IMR-90 (cell line): ENCODE measurements around the gene EFNB2. TPM values are rescaled to one million over a fixed set of nuclear protein-coding genes. Genes with fewer than 3 reads are reported as not detected.

Experiments
- ATAC-seq: fragments of 200-7000 bp; cut with Tn5 transposase; 2 replicates; pipeline ENCODE4 v1.9.1; 2020; ENCODE audit warnings: low read depth, mild to moderate bottlenecking, moderate library complexity
- BruUV-seq: library from RNA; stranded (reverse); fragments of 400-500 nt; replicated peaks from 2 replicates; lab custom pipeline; 2021; lab: Mats Ljungman, UMichigan
- CTCF ChIA-PET: fragments of 300-600 bp; formaldehyde crosslinking; extraction: SDS; loops from one replicate; lab custom pipeline; 2021; ENCODE audit warnings: antibody characterized with exemption; lab: Yijun Ruan, JAX
- POLR2A ChIA-PET: fragments of 300-600 bp; sonication (Branson Sonifier 250); formaldehyde crosslinking; loops from one replicate; lab custom pipeline; 2022; ENCODE audit warnings: antibody characterized with exemption; ENCODE audit not compliant: unreplicated experiment; lab: Charles Lee
- DNase-seq: peaks from one replicate; pipeline ENCODE4 v3.0.0; 2013
- H2AFZ ChIP-seq: replicated peaks from 2 replicates; pipeline ENCODE3; 2013; ENCODE audit warnings: low read length, mild to moderate bottlenecking; ENCODE audit not compliant: poor library complexity
- H2AK5ac ChIP-seq: 2 replicates; pipeline ENCODE4 v1.6.1; 2013; ENCODE audit warnings: low read depth, low read length, inconsistent platforms
- H2AK9ac ChIP-seq: replicated peaks from 2 replicates; pipeline ENCODE3; 2013; ENCODE audit warnings: mild to moderate bottlenecking, low read depth, low read length, moderate library complexity; ENCODE audit not compliant: poor library complexity
- H2BK120ac ChIP-seq: 2 replicates; pipeline ENCODE4 v1.6.1; 2013; ENCODE audit warnings: low read depth, low read length, inconsistent platforms
- H2BK15ac ChIP-seq: 3 replicates; pipeline ENCODE4 v1.6.1; 2013; ENCODE audit warnings: low read depth, low read length, inconsistent platforms
- H2BK20ac ChIP-seq: 2 replicates; pipeline ENCODE4 v1.6.1; 2013; ENCODE audit warnings: low read depth, mild to moderate bottlenecking, inconsistent platforms, low read length, moderate library complexity
- H2BK5ac ChIP-seq: 2 replicates; pipeline ENCODE4 v1.6.1; 2013; ENCODE audit warnings: mild to moderate bottlenecking, low read depth, low read length, inconsistent platforms; ENCODE audit not compliant: poor library complexity, severe bottlenecking
- H3K14ac ChIP-seq: replicated peaks from 2 replicates; pipeline ENCODE4 v1.6.1; 2013; ENCODE audit warnings: low read depth, low read length, inconsistent platforms
- H3K18ac ChIP-seq: 2 replicates; pipeline ENCODE4 v1.6.1; 2013; ENCODE audit warnings: low read depth, low read length, control low read depth
- H3K23ac ChIP-seq: 2 replicates; pipeline ENCODE4 v1.6.1; 2013; ENCODE audit warnings: low read depth, low read length, inconsistent platforms
- H3K27ac ChIP-seq: 2 replicates; pipeline ENCODE4 v1.5.1; 2013; ENCODE audit warnings: mild to moderate bottlenecking, control low read depth, low read length; ENCODE audit not compliant: insufficient read depth
- H3K27me3 ChIP-seq: 2 replicates; pipeline ENCODE4 v1.6.1; 2013; ENCODE audit warnings: low read length; ENCODE audit not compliant: control insufficient read depth, insufficient read depth
- H3K36me3 ChIP-seq: 2 replicates; pipeline ENCODE4 v1.6.1; 2013; ENCODE audit warnings: low read length, mixed read lengths; ENCODE audit not compliant: control insufficient read depth, insufficient read depth
- H3K4ac ChIP-seq: 2 replicates; pipeline ENCODE4 v1.6.1; 2013; ENCODE audit warnings: low read depth, low read length, inconsistent platforms
- H3K4me1 ChIP-seq: 2 replicates; pipeline ENCODE4 v1.6.1; 2013; ENCODE audit warnings: low read length, mixed read lengths; ENCODE audit not compliant: control insufficient read depth, insufficient read depth
- H3K4me2 ChIP-seq: 2 replicates; pipeline ENCODE4 v1.6.1; 2013; ENCODE audit warnings: low read depth, mild to moderate bottlenecking, control low read depth, low read length, moderate library complexity
- H3K4me3 ChIP-seq: 2 replicates; pipeline ENCODE4 v1.5.1; 2013; ENCODE audit warnings: low read depth, mild to moderate bottlenecking, control low read depth, low read length, moderate library complexity; ENCODE audit not compliant: insufficient read depth
- H3K56ac ChIP-seq: 2 replicates; pipeline ENCODE4 v1.6.1; 2013; ENCODE audit warnings: low read length, inconsistent platforms; ENCODE audit not compliant: insufficient read depth; ENCODE audit errors: extremely low read depth
- H3K79me1 ChIP-seq, 2 experiments: 2 replicates each; pipeline ENCODE4 v1.6.1; 2013; ENCODE audit warnings: low read length in 2 of 2, inconsistent platforms in 1 of 2, low read depth in 1 of 2
- H3K9ac ChIP-seq: 2 replicates; pipeline ENCODE4 v1.6.1; 2013; ENCODE audit warnings: low read depth, low read length, control low read depth
- H3K9me1 ChIP-seq: 2 replicates; pipeline ENCODE4 v1.6.1; 2013; ENCODE audit warnings: low read length, inconsistent platforms; ENCODE audit not compliant: insufficient read depth
- H3K9me3 ChIP-seq: 2 replicates; pipeline ENCODE4 v1.6.1; 2013; ENCODE audit warnings: low read length; ENCODE audit not compliant: control insufficient read depth, insufficient read depth
- H4K20me1 ChIP-seq: 2 replicates; pipeline ENCODE4 v1.6.1; 2013; ENCODE audit warnings: low read length, inconsistent platforms; ENCODE audit not compliant: insufficient read depth
- H4K5ac ChIP-seq: 2 replicates; pipeline ENCODE4 v1.6.1; 2013; ENCODE audit warnings: mild to moderate bottlenecking, low read depth, low read length, control low read depth
- H4K8ac ChIP-seq, 2 experiments: 2 replicates each; pipeline ENCODE4 v1.6.1; 2013; ENCODE audit warnings: low read depth in 2 of 2, low read length in 2 of 2, control low read depth in 1 of 2, inconsistent platforms in 1 of 2
- H4K91ac ChIP-seq: 2 replicates; pipeline ENCODE4 v1.6.1; 2013; ENCODE audit warnings: low read depth, low read length, inconsistent platforms; ENCODE audit not compliant: insufficient read depth
- BHLHE40 ChIP-seq: fragments of 150-350 bp; IDR thresholded peaks from 2 replicates; pipeline ENCODE4 v1.6.1; 2016; ENCODE audit warnings: mild to moderate bottlenecking, low read depth, low read length
- CEBPB ChIP-seq: IDR thresholded peaks from 2 replicates; pipeline ENCODE4 v1.6.1; 2012; ENCODE audit warnings: low read depth, low read length, improper control_type of control experiment
- CHD1 ChIP-seq: IDR thresholded peaks from 2 replicates; pipeline ENCODE4 v1.6.1; 2012; ENCODE audit warnings: low read depth, low read length, improper control_type of control experiment
- ELK1 ChIP-seq: fragments of 150-350 bp; IDR thresholded peaks from 2 replicates; pipeline ENCODE4 v1.6.1; 2016; ENCODE audit warnings: low read depth, mild to moderate bottlenecking, low read length, moderate library complexity, borderline replicate concordance
- FOS ChIP-seq: fragments of 150-350 bp; IDR thresholded peaks from 2 replicates; pipeline ENCODE4 v1.6.1; 2016; ENCODE audit warnings: low read depth, low read length
- MAFK ChIP-seq: IDR thresholded peaks from 2 replicates; pipeline ENCODE4 v1.6.1; 2012; ENCODE audit warnings: low read depth, low read length, improper control_type of control experiment
- MAZ ChIP-seq: IDR thresholded peaks from 2 replicates; pipeline ENCODE4 v1.6.1; 2012; ENCODE audit warnings: low read depth, mild to moderate bottlenecking, low read length, improper control_type of control experiment, moderate library complexity, borderline replicate concordance
- MXI1 ChIP-seq: IDR thresholded peaks from 2 replicates; pipeline ENCODE4 v1.6.1; 2012; ENCODE audit warnings: low read depth, mild to moderate bottlenecking, low read length, moderate library complexity, borderline replicate concordance
- NFE2L2 ChIP-seq: fragments of 150-350 bp; IDR thresholded peaks from 2 replicates; pipeline ENCODE4 v1.6.1; 2016; ENCODE audit warnings: low read depth, mild to moderate bottlenecking, low read length
- POLR2A ChIP-seq: IDR thresholded peaks from 2 replicates; pipeline ENCODE4 v1.6.1; 2012; ENCODE audit warnings: mild to moderate bottlenecking, low read depth, low read length
- RAD21 ChIP-seq: IDR thresholded peaks from 2 replicates; pipeline ENCODE4 v1.6.1; 2012; ENCODE audit warnings: low read length, improper control_type of control experiment
- RCOR1 ChIP-seq: IDR thresholded peaks from 2 replicates; pipeline ENCODE4 v1.6.1; 2012; ENCODE audit warnings: mild to moderate bottlenecking, low read length, improper control_type of control experiment; ENCODE audit not compliant: insufficient replicate concordance
- RFX5 ChIP-seq: IDR thresholded peaks from 2 replicates; pipeline ENCODE4 v1.8.0; 2012; ENCODE audit warnings: low read depth, mild to moderate bottlenecking, low read length, moderate library complexity
- SMC3 ChIP-seq: fragments of 150-350 bp; IDR thresholded peaks from 2 replicates; pipeline ENCODE4 v1.6.1; 2016; ENCODE audit warnings: low read depth, mild to moderate bottlenecking, antibody characterized with exemption, low read length, moderate library complexity
- USF2 ChIP-seq: fragments of 150-350 bp; IDR thresholded peaks from 2 replicates; pipeline ENCODE4 v1.6.1; 2017; ENCODE audit warnings: mild to moderate bottlenecking, antibody characterized with exemption, low read length, low read depth
- WGBS, 2 experiments: methylation state at CpG; one replicate each; pipeline versions ENCODE4 v1.1.5 to v1.1.7; 2013; ENCODE audit warnings: missing lambda C conversion rate in 2 of 2; ENCODE audit not compliant: insufficient read length in 1 of 2; ENCODE audit errors: extremely low coverage in 2 of 2; 5-methylcytosine and 5-hydroxymethylcytosine counted together
- dilution Hi-C: fragments of 300-500 bp; cut with HindIII; formaldehyde crosslinking; loops from one replicate; pipeline ENCODE4 v1.14.3; 2018; ENCODE audit warnings: low sequenced_read_pairs; ENCODE audit not compliant: unreplicated experiment
- in situ Hi-C: fragments of 300-500 bp; cut with MboI; formaldehyde crosslinking; loops from 3 replicates; pipeline ENCODE4 v1.14.3; 2019; ENCODE audit warnings: low sequenced_read_pairs, inconsistent platforms, mixed read lengths
- intact Hi-C: fragments of 100-400 bp; cut with micrococcal nuclease; formaldehyde crosslinking; loops from 2 replicates; pipeline ENCODE4 v1.10.0; 2022
- polyA plus RNA-seq, 3 experiments: library from polyadenylated mRNA; depleted of rRNA; stranded (reverse); fragments of >200 nt; gene quantifications; 2 replicates each; pipeline ENCODE4 v1.2.3, GENCODE V29; 2012; ENCODE audit warnings: low replicate concordance in 1 of 3
- total RNA-seq: library from RNA; depleted of rRNA; stranded (reverse); fragments of >200 nt; gene quantifications from 2 replicates; pipeline ENCODE4 v1.2.3, GENCODE V29; 2012
- TF ChIP-seq, protein P1 (sequence below): conservative IDR thresholded peaks from 2 replicates; pipeline ENCODE4 v1.5.1; 2012; ENCODE audit warnings: mild to moderate bottlenecking, low read depth, low read length, improper control_type of control experiment

The EFNB2 gene
- total and polyA plus RNA-seq, 2 of the 4 experiments (the other 2 are of a cell fraction), result 5.4 to 6.0 TPM

GRCh38 chr13:106500445-106500844, 35.0 kb downstream of the EFNB2 start:
- no peak overlapping the region for H3K14ac ChIP-seq
- H4K20me1 ChIP-seq, result no peaks in the 10 kb centered on the region
- no peak overlapping the region for H3K27ac ChIP-seq
- no TSS peak for BruUV-seq
- H4K91ac ChIP-seq, result no peak overlapping the region
- H4K8ac ChIP-seq, result no peak overlapping the region
- no peak overlapping the region for H3K4me2 ChIP-seq
- H2AFZ ChIP-seq, result no peak overlapping the region
- no peak overlapping the region for H2BK20ac ChIP-seq
- dilution Hi-C loops (no loop called here), intact Hi-C loops (no loop called here), in situ Hi-C loops (loop anchor here (25.0 kb wide), 1 partner anchor 413 kb away; no protein-coding TSS in a partner anchor)
- TF ChIP-seq USF2 (no peak), MAZ (no peak), BHLHE40 (no peak), ELK1 (no peak), NFE2L2 (no peak), MAFK (no peak), CHD1 (no peak), POLR2A (no peak), RFX5 (no peak), RAD21 (no peak), SMC3 (no peak), RCOR1 (no peak), CEBPB (no peak), MXI1 (no peak), FOS (no peak)
- TF ChIP-seq, protein P1, sequence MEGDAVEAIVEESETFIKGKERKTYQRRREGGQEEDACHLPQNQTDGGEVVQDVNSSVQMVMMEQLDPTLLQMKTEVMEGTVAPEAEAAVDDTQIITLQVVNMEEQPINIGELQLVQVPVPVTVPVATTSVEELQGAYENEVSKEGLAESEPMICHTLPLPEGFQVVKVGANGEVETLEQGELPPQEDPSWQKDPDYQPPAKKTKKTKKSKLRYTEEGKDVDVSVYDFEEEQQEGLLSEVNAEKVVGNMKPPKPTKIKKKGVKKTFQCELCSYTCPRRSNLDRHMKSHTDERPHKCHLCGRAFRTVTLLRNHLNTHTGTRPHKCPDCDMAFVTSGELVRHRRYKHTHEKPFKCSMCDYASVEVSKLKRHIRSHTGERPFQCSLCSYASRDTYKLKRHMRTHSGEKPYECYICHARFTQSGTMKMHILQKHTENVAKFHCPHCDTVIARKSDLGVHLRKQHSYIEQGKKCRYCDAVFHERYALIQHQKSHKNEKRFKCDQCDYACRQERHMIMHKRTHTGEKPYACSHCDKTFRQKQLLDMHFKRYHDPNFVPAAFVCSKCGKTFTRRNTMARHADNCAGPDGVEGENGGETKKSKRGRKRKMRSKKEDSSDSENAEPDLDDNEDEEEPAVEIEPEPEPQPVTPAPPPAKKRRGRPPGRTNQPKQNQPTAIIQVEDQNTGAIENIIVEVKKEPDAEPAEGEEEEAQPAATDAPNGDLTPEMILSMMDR, result no peak
- no peak overlapping the region for H3K23ac ChIP-seq
- no peak overlapping the region for H3K4ac ChIP-seq
- DNase-seq, result no peak
- no peak overlapping the region for H3K56ac ChIP-seq
- no peaks in the 10 kb centered on the region for H3K4me1 ChIP-seq
- H3K36me3 ChIP-seq, result no peaks in the 10 kb centered on the region
- no peak overlapping the region for H3K4me3 ChIP-seq
- H2BK5ac ChIP-seq, result no peak overlapping the region
- WGBS, 2 experiments, result 100% methylated on average over 4 of the region's 6 CpGs; no CpG with 5 or more reads in 1 of the 2 experiments
- no peak for ATAC-seq
- no peak overlapping the region for H2AK5ac ChIP-seq
- H3K9ac ChIP-seq, result no peak overlapping the region
- H2BK120ac ChIP-seq, result no peak overlapping the region
- H3K79me1 ChIP-seq, result peaks cover 13 to 18% of the 10 kb centered on the region in 2 experiments; a peak in 3 of 4 replicates
- no peak overlapping the region for H3K18ac ChIP-seq
- H2AK9ac ChIP-seq, result no peak overlapping the region
- H2BK15ac ChIP-seq, result no peak overlapping the region; the same call in 2 of the 3 replicates
- POLR2A ChIA-PET, result no interaction called here
- no peak overlapping the region for H4K5ac ChIP-seq
- no peaks in the 10 kb centered on the region for H3K27me3 ChIP-seq
- H3K9me3 ChIP-seq, result no peaks in the 10 kb centered on the region
- no peaks in the 10 kb centered on the region for H3K9me1 ChIP-seq
- CTCF ChIA-PET, result interaction anchor here (1.5 kb wide), 1 partner anchor 7 kb away, joined by 3 read pairs; no protein-coding TSS in a partner anchor
